ENCODE data around the gene ELL. TPM values are rescaled to one million over a fixed set of nuclear protein-coding genes. Genes with fewer than 3 reads are reported as not detected.

The ELL gene
- total and polyA plus RNA-seq, 9 of the 15 experiments (the other 6 are each of a cell fraction or from before 2014, with no cell fraction given) = 0.24 to 22.5 (median 4.1) TPM

DNA sequence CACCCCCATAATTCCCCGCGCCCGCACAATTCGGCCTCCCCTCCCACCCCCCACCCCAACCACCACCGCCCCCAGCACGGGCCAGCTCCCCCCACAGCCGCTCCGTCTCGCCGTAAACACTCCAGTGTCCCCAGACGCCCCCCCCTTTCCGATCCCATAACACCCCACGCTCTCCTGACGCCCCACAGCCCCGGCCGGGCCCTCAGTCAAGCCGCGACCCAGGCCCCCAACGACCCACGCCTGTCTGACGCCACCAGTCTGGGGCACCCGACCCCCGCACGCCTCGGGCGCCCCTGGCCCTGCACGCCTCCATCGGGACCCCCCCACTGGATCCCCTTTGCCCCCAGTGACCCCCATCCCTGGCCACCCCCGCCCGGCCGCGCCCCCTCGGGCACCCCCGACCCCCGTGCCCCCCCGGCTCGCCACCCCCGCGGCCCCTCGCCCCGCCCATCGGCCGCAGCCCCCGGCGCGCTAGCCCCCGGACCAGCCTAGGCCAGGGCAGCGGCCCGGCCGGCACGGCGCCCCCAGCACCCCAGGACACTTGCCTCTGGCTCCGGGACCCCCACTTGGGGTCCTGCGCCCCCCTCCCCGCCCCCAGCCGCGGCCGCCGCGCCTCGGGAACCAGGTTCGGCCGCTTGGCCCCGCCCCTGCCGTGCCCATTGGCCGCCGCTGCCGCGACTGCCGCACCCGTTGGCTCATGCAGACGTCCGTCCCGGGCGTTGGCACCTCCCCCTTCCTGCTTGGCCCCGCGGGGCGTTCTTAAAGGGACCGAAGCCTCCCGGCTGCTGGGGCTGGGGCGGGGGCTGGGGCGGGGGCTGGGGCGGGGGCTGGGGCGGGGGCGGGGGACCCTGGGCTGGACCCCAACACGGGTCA lies 21.3 kb upstream of the ELL start, which contains the start of gene FKBP8 (continued):
- TF ChIP-seq, protein P1, sequence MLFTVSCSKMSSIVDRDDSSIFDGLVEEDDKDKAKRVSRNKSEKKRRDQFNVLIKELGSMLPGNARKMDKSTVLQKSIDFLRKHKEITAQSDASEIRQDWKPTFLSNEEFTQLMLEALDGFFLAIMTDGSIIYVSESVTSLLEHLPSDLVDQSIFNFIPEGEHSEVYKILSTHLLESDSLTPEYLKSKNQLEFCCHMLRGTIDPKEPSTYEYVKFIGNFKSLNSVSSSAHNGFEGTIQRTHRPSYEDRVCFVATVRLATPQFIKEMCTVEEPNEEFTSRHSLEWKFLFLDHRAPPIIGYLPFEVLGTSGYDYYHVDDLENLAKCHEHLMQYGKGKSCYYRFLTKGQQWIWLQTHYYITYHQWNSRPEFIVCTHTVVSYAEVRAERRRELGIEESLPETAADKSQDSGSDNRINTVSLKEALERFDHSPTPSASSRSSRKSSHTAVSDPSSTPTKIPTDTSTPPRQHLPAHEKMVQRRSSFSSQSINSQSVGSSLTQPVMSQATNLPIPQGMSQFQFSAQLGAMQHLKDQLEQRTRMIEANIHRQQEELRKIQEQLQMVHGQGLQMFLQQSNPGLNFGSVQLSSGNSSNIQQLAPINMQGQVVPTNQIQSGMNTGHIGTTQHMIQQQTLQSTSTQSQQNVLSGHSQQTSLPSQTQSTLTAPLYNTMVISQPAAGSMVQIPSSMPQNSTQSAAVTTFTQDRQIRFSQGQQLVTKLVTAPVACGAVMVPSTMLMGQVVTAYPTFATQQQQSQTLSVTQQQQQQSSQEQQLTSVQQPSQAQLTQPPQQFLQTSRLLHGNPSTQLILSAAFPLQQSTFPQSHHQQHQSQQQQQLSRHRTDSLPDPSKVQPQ (CRISPR knock-in tag; IDR thresholded peaks at IDR 0.05; ENCODE audit: borderline replicate concordance) = no peak
- TF ChIP-seq CHD2 (IDR thresholded peaks at IDR 0.05; ENCODE audit: low read depth, low read length) (peak; percentile 81), MTF1 (CRISPR knock-in tag; IDR thresholded peaks at IDR 0.05; ENCODE audit: borderline replicate concordance) (no peak), ZNF232 (CRISPR knock-in tag; IDR thresholded peaks at IDR 0.05) (no peak), ZNF76 (CRISPR knock-in tag; IDR thresholded peaks at IDR 0.05; ENCODE audit: borderline replicate concordance) (no peak), GTF2E2 (tag; IDR thresholded peaks at IDR 0.05) (no peak), NR3C1 (CRISPR knock-in tag; IDR thresholded peaks at IDR 0.05) (no peak), POLR2A (conservative IDR thresholded peaks at IDR 0.05) (no peak), MECOM (CRISPR knock-in tag; IDR thresholded peaks at IDR 0.05) (no peak), PHTF2 (CRISPR knock-in tag; IDR thresholded peaks at IDR 0.05) (no peak), PPARD (CRISPR knock-in tag; IDR thresholded peaks at IDR 0.05) (no peak), CBX2 (IDR thresholded peaks at IDR 0.05; ENCODE audit: insufficient read depth, low read length, poor library complexity, severe bottlenecking) (no peak), SPI1 (IDR thresholded peaks at IDR 0.05; ENCODE audit: borderline replicate concordance, low read depth, low read length) (no peak), SMAD1 (IDR thresholded peaks at IDR 0.05; ENCODE audit: low read depth, low read length, partially characterized antibody) (no peak), NR2C2 (CRISPR knock-in tag; IDR thresholded peaks at IDR 0.05) (no peak), NR2C2 (tag; IDR thresholded peaks at IDR 0.05) (no peak), HMG20A (CRISPR knock-in tag; conservative IDR thresholded peaks at IDR 0.05) (no peak), MYNN (IDR thresholded peaks at IDR 0.05) (no peak), MYNN (CRISPR knock-in tag; IDR thresholded peaks at IDR 0.05) (no peak)
- TF ChIP-seq, protein P2, sequence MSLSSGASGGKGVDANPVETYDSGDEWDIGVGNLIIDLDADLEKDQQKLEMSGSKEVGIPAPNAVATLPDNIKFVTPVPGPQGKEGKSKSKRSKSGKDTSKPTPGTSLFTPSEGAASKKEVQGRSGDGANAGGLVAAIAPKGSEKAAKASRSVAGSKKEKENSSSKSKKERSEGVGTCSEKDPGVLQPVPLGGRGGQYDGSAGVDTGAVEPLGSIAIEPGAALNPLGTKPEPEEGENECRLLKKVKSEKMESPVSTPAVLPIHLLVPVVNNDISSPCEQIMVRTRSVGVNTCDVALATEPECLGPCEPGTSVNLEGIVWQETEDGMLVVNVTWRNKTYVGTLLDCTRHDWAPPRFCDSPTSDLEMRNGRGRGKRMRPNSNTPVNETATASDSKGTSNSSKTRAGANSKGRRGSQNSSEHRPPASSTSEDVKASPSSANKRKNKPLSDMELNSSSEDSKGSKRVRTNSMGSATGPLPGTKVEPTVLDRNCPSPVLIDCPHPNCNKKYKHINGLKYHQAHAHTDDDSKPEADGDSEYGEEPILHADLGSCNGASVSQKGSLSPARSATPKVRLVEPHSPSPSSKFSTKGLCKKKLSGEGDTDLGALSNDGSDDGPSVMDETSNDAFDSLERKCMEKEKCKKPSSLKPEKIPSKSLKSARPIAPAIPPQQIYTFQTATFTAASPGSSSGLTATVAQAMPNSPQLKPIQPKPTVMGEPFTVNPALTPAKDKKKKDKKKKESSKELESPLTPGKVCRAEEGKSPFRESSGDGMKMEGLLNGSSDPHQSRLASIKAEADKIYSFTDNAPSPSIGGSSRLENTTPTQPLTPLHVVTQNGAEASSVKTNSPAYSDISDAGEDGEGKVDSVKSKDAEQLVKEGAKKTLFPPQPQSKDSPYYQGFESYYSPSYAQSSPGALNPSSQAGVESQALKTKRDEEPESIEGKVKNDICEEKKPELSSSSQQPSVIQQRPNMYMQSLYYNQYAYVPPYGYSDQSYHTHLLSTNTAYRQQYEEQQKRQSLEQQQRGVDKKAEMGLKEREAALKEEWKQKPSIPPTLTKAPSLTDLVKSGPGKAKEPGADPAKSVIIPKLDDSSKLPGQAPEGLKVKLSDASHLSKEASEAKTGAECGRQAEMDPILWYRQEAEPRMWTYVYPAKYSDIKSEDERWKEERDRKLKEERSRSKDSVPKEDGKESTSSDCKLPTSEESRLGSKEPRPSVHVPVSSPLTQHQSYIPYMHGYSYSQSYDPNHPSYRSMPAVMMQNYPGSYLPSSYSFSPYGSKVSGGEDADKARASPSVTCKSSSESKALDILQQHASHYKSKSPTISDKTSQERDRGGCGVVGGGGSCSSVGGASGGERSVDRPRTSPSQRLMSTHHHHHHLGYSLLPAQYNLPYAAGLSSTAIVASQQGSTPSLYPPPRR (CRISPR knock-in tag; IDR thresholded peaks at IDR 0.05; ENCODE audit: borderline replicate concordance) = no peak
- TF ChIP-seq, protein P3, sequence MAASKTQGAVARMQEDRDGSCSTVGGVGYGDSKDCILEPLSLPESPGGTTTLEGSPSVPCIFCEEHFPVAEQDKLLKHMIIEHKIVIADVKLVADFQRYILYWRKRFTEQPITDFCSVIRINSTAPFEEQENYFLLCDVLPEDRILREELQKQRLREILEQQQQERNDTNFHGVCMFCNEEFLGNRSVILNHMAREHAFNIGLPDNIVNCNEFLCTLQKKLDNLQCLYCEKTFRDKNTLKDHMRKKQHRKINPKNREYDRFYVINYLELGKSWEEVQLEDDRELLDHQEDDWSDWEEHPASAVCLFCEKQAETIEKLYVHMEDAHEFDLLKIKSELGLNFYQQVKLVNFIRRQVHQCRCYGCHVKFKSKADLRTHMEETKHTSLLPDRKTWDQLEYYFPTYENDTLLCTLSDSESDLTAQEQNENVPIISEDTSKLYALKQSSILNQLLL (CRISPR knock-in tag; IDR thresholded peaks at IDR 0.05; ENCODE audit: borderline replicate concordance) = no peak
